Caco-2 (cell line): ENCODE results near the gene KCNC4. TPM values are rescaled to one million over a fixed set of nuclear protein-coding genes. Genes with fewer than 3 reads are reported as not detected.

Experiments used
- BruUV-seq: library from RNA; stranded (reverse); fragments of 400-500 nt; replicated peaks from 2 replicates; lab custom pipeline; 2021; lab: Mats Ljungman, UMichigan
- CTCF ChIA-PET: fragments of 300-600 bp; sonication (Branson Sonifier 250); formaldehyde crosslinking; loops from one replicate; lab custom pipeline; 2022; ENCODE audit warnings: antibody characterized with exemption; lab: Charles Lee
- POLR2A ChIA-PET: fragments of 300-600 bp; sonication (Branson Sonifier 250); formaldehyde crosslinking; loops from one replicate; lab custom pipeline; 2022; ENCODE audit warnings: antibody characterized with exemption; lab: Charles Lee
- DNase-seq, 2 experiments: peaks; one replicate each; pipeline versions ENCODE4 v3.0.0 to v3.0.0-alpha.2; 2020 to 2022
- H3K27me3 ChIP-seq: replicated peaks from 2 replicates; pipeline ENCODE4 v1.6.0; 2011; ENCODE audit warnings: low read length; ENCODE audit not compliant: control insufficient read depth, insufficient read depth
- H3K36me3 ChIP-seq: 2 replicates; pipeline ENCODE4 v1.5.1; 2011; ENCODE audit warnings: low read length; ENCODE audit not compliant: control insufficient read depth, insufficient read depth
- H3K4me1 ChIP-seq: fragments of 250-450 bp; sonication (Bioruptor Pico); 2 replicates; pipeline ENCODE4 v1.5.1; 2020; ENCODE audit warnings: mild to moderate bottlenecking
- H3K4me3 ChIP-seq: 2 replicates; pipeline ENCODE4 v1.5.1; 2011; ENCODE audit warnings: low read depth, mild to moderate bottlenecking, control low read depth, low read length
- H3K9me3 ChIP-seq: fragments of 250-450 bp; sonication (Bioruptor Pico); 2 replicates; pipeline ENCODE4 v1.5.1; 2020; ENCODE audit warnings: mild to moderate bottlenecking, moderate library complexity
- H3K27ac Mint-ChIP-seq: one replicate; pipeline ENCODE4 v1.8.0; 2022; ENCODE audit warnings: mixed read lengths; ENCODE audit not compliant: unreplicated experiment
- H3K27me3 Mint-ChIP-seq: one replicate; pipeline ENCODE4 v1.8.0; 2022; ENCODE audit warnings: mixed read lengths; ENCODE audit not compliant: insufficient read depth, unreplicated experiment
- H3K36me3 Mint-ChIP-seq: one replicate; pipeline ENCODE4 v1.8.0; 2022; ENCODE audit warnings: mild to moderate bottlenecking, mixed read lengths; ENCODE audit not compliant: insufficient read depth, unreplicated experiment
- H3K4me1 Mint-ChIP-seq: one replicate; pipeline ENCODE4 v1.8.0; 2022; ENCODE audit warnings: low read depth, mixed read lengths; ENCODE audit not compliant: unreplicated experiment
- H3K4me3 Mint-ChIP-seq: one replicate; pipeline ENCODE4 v1.8.0; 2022; ENCODE audit warnings: mild to moderate bottlenecking, moderate library complexity, mixed read lengths; ENCODE audit not compliant: unreplicated experiment
- H3K9me3 Mint-ChIP-seq: one replicate; pipeline ENCODE4 v1.8.0; 2022; ENCODE audit warnings: mixed read lengths; ENCODE audit not compliant: unreplicated experiment
- CTCF ChIP-seq, 2 experiments: fragments of 200-600 bp in 1 of 2; IDR thresholded peaks; 1 replicate in 1 of 2; 2 replicates in 1 of 2; pipeline versions ENCODE4 v1.5.1 to v1.8.0; 2011 to 2022; ENCODE audit warnings: antibody characterized with exemption in 1 of 2, control low read depth in 1 of 2, inconsistent platforms in 1 of 2, low read depth in 1 of 2, low read length in 1 of 2, mild to moderate bottlenecking in 1 of 2, moderate library complexity in 1 of 2; ENCODE audit not compliant: insufficient read depth in 1 of 2, severe bottlenecking in 1 of 2, unreplicated experiment in 1 of 2
- intact Hi-C: fragments of 100-400 bp; cut with micrococcal nuclease; formaldehyde crosslinking; loops from one replicate; pipeline ENCODE4 v1.10.0; 2022; ENCODE audit not compliant: unreplicated experiment
- total RNA-seq: library from RNA; stranded (reverse); gene quantifications from 2 replicates; pipeline ENCODE4 v1.2.3, GENCODE V29; 2022

Gene KCNC4
- total RNA-seq, 1 experiment from 2014 or later, result 5.3 TPM

- no peaks in the 10 kb centered on the region for H3K4me1 Mint-ChIP-seq
- peaks cover 9% of the 10 kb centered on the region for H3K27me3 Mint-ChIP-seq
- no peaks in the 10 kb centered on the region for H3K36me3 Mint-ChIP-seq
- Histone ChIP-seq H3K36me3 (no peaks in the 10 kb centered on the region), H3K4me3 (no peak overlapping the region), H3K4me1 (no peaks in the 10 kb centered on the region), H3K9me3 (no peaks in the 10 kb centered on the region), H3K27me3 (no peaks in the 10 kb centered on the region)
- BruUV-seq, result no TSS peak
- no peak for TF ChIP-seq CTCF (IDR thresholded peaks at IDR 0.05; ENCODE audit: insufficient read depth in 1 of 2, low read depth in 1 of 2, low read length in 1 of 2, severe bottlenecking in 1 of 2, unreplicated experiment in 1 of 2)
- intact Hi-C loops, result no loop called here
- DNase-seq, result no peak
- no peak overlapping the region for H3K4me3 Mint-ChIP-seq
- ChIA-PET POLR2A (no interaction called here), CTCF (no interaction called here)
- no peaks in the 10 kb centered on the region for H3K9me3 Mint-ChIP-seq
- H3K27ac Mint-ChIP-seq, result no peak overlapping the region
Measured at GRCh38 chr1:110172001-110172400, 38.1 kb upstream of the KCNC4 start.

- H3K4me1 Mint-ChIP-seq, result no peaks in the 10 kb centered on the region
- H3K9me3 Mint-ChIP-seq, result no peaks in the 10 kb centered on the region
- intact Hi-C loops, result no loop called here
- POLR2A ChIA-PET, result no interaction called here
- H3K27me3 Mint-ChIP-seq, result peaks cover 9% of the 10 kb centered on the region
- Histone ChIP-seq H3K9me3 (no peaks in the 10 kb centered on the region), H3K27me3 (no peaks in the 10 kb centered on the region), H3K4me1 (no peaks in the 10 kb centered on the region), H3K4me3 (no peak overlapping the region), H3K36me3 (no peaks in the 10 kb centered on the region)
- no peak overlapping the region for H3K4me3 Mint-ChIP-seq
- CTCF ChIA-PET, result no interaction called here
- no peak for TF ChIP-seq CTCF (IDR thresholded peaks at IDR 0.05; ENCODE audit: insufficient read depth in 1 of 2, low read depth in 1 of 2, low read length in 1 of 2, severe bottlenecking in 1 of 2, unreplicated experiment in 1 of 2)
- DNase-seq, result no peak
- no peaks in the 10 kb centered on the region for H3K36me3 Mint-ChIP-seq
- H3K27ac Mint-ChIP-seq, result no peak overlapping the region
- BruUV-seq, result no TSS peak
Measured at GRCh38 chr1:110173466-110174105, 36.5 kb upstream of the KCNC4 start.

- DNase-seq, result no peak
- H3K27ac Mint-ChIP-seq, result no peak overlapping the region
- H3K36me3 Mint-ChIP-seq, result no peaks in the 10 kb centered on the region
- ChIA-PET POLR2A (no interaction called here), CTCF (no interaction called here)
- no peak overlapping the region for H3K4me3 ChIP-seq
- no peaks in the 10 kb centered on the region for H3K27me3 ChIP-seq
- no peaks in the 10 kb centered on the region for H3K4me1 ChIP-seq
- H3K36me3 ChIP-seq, result no peaks in the 10 kb centered on the region
- no peak overlapping the region for H3K4me3 Mint-ChIP-seq
- no peak for TF ChIP-seq CTCF (IDR thresholded peaks at IDR 0.05; ENCODE audit: insufficient read depth in 1 of 2, low read depth in 1 of 2, low read length in 1 of 2, severe bottlenecking in 1 of 2, unreplicated experiment in 1 of 2)
- H3K27me3 Mint-ChIP-seq, result peaks cover 9% of the 10 kb centered on the region
- no peaks in the 10 kb centered on the region for H3K9me3 ChIP-seq
- no peaks in the 10 kb centered on the region for H3K9me3 Mint-ChIP-seq
- H3K4me1 Mint-ChIP-seq, result no peaks in the 10 kb centered on the region
- no TSS peak for BruUV-seq
- intact Hi-C loops, result no loop called here
Measured at GRCh38 chr1:110174961-110175360, 35.2 kb upstream of the KCNC4 start.
